ENCODE measurements around the gene CACNA1C.

The CACNA1C gene

GRCh38 chr12:2110127-2110526, 57.3 kb downstream of the CACNA1C start:
- H3K4me1 ChIP-seq (ENCODE audit: control insufficient read depth, insufficient read depth, low read length): peaks cover 7% of the 10 kb centered on the region
- 88 to 93% methylated on average over 5 of the region's 5 CpGs for WGBS, 2 experiments
- no peaks in the 10 kb centered on the region for H3K27me3 ChIP-seq (ENCODE audit: control insufficient read depth, insufficient read depth, low read length, poor library complexity, severe bottlenecking)
- H3K27ac ChIP-seq (ENCODE audit: insufficient read depth, low read depth, low read length, poor library complexity, severe bottlenecking): no peak overlapping the region
- H3K9me3 ChIP-seq (ENCODE audit: control insufficient read depth, low read length): no peaks in the 10 kb centered on the region
- no peaks in the 10 kb centered on the region for H3K36me3 ChIP-seq (ENCODE audit: control insufficient read depth, insufficient read depth, low read length)
- no peak overlapping the region for H3K4me3 ChIP-seq (ENCODE audit: insufficient read depth, low read depth, low read length)

- no peaks in the 10 kb centered on the region for H3K36me3 ChIP-seq (ENCODE audit: control insufficient read depth, insufficient read depth, low read length)
- 92% methylated on average over 16 of the region's 16 CpGs for WGBS, 2 experiments
- H3K9me3 ChIP-seq (ENCODE audit: control insufficient read depth, low read length): no peaks in the 10 kb centered on the region
- peaks cover 7% of the 10 kb centered on the region for H3K4me1 ChIP-seq (ENCODE audit: control insufficient read depth, insufficient read depth, low read length)
- no peak overlapping the region for H3K27ac ChIP-seq (ENCODE audit: insufficient read depth, low read depth, low read length, poor library complexity, severe bottlenecking)
- no peak overlapping the region for H3K4me3 ChIP-seq (ENCODE audit: insufficient read depth, low read depth, low read length)
- no peaks in the 10 kb centered on the region for H3K27me3 ChIP-seq (ENCODE audit: control insufficient read depth, insufficient read depth, low read length, poor library complexity, severe bottlenecking)
These were observed 58.2 kb downstream of the CACNA1C start for GRCh38 chr12:2110849-2111566.

DNA sequence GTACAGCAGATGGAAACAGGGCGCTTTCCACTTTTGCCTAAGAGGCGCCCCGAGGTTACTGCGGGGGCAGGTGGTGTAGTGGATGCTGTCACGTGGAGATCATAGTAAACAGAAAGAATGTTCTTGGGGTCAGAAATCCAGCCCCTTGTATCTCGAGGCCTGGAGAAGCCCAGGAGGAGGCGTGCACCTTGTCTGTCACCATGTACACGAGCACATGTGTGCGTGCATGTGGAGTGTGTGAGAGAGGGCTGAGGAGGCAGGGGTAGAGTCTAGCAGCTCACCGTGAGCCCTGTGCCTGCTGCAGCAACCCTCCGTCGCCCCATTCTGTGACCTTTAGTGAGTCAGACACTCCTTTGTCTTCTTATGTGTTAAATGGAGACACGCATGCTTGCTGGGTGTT, 59.0 kb downstream of the CACNA1C start:
- Histone ChIP-seq H3K36me3 (ENCODE audit: control insufficient read depth, insufficient read depth, low read length) (no peaks in the 10 kb centered on the region), H3K27ac (ENCODE audit: insufficient read depth, low read depth, low read length, poor library complexity, severe bottlenecking) (no peak overlapping the region), H3K27me3 (ENCODE audit: control insufficient read depth, insufficient read depth, low read length, poor library complexity, severe bottlenecking) (no peaks in the 10 kb centered on the region), H3K4me3 (ENCODE audit: insufficient read depth, low read depth, low read length) (no peak overlapping the region), H3K4me1 (ENCODE audit: control insufficient read depth, insufficient read depth, low read length) (peaks cover 7% of the 10 kb centered on the region), H3K9me3 (ENCODE audit: control insufficient read depth, low read length) (no peaks in the 10 kb centered on the region)
- WGBS, 2 experiments: 89 to 91% methylated on average over 13 of the region's 13 CpGs

DNA sequence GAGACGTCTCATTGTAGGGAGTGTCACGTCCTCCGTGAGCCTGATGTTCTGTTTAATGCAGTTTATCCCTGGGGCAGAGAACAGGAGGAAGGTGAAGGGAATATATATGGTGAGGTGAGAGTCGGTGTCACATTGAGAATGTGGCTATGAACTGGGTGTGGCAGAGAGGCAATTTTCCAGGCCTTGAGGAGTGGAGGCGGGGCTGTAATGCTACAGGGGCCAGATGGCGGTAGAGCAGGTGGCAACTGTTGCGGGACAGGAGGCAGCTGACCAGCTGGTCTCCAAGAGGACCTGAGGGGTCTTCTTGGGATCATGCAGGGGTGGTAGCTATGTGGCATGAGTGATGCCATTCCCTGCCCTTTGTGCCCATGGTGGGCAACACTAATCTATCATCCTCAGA, 59.6 kb downstream of the CACNA1C start:
- Histone ChIP-seq H3K9me3 (ENCODE audit: control insufficient read depth, low read length) (no peaks in the 10 kb centered on the region), H3K27ac (ENCODE audit: insufficient read depth, low read depth, low read length, poor library complexity, severe bottlenecking) (no peak overlapping the region), H3K4me3 (ENCODE audit: insufficient read depth, low read depth, low read length) (no peak overlapping the region), H3K27me3 (ENCODE audit: control insufficient read depth, insufficient read depth, low read length, poor library complexity, severe bottlenecking) (no peaks in the 10 kb centered on the region), H3K4me1 (ENCODE audit: control insufficient read depth, insufficient read depth, low read length) (peaks cover 7% of the 10 kb centered on the region), H3K36me3 (ENCODE audit: control insufficient read depth, insufficient read depth, low read length) (no peaks in the 10 kb centered on the region)
- 93 to 94% methylated on average over 7 of the region's 7 CpGs for WGBS, 2 experiments

- no peak overlapping the region for H3K27ac ChIP-seq (ENCODE audit: insufficient read depth, low read depth, low read length, poor library complexity, severe bottlenecking)
- H3K9me3 ChIP-seq (ENCODE audit: control insufficient read depth, low read length): no peaks in the 10 kb centered on the region
- no peaks in the 10 kb centered on the region for H3K36me3 ChIP-seq (ENCODE audit: control insufficient read depth, insufficient read depth, low read length)
- no peaks in the 10 kb centered on the region for H3K27me3 ChIP-seq (ENCODE audit: control insufficient read depth, insufficient read depth, low read length, poor library complexity, severe bottlenecking)
- WGBS, 2 experiments: 95 to 96% methylated on average over 14 of the region's 14 CpGs
- H3K4me3 ChIP-seq (ENCODE audit: insufficient read depth, low read depth, low read length): no peak overlapping the region
- H3K4me1 ChIP-seq (ENCODE audit: control insufficient read depth, insufficient read depth, low read length): peaks cover 7% of the 10 kb centered on the region
These were observed 60.5 kb downstream of the CACNA1C start for GRCh38 chr12:2113119-2113912.

DNA sequence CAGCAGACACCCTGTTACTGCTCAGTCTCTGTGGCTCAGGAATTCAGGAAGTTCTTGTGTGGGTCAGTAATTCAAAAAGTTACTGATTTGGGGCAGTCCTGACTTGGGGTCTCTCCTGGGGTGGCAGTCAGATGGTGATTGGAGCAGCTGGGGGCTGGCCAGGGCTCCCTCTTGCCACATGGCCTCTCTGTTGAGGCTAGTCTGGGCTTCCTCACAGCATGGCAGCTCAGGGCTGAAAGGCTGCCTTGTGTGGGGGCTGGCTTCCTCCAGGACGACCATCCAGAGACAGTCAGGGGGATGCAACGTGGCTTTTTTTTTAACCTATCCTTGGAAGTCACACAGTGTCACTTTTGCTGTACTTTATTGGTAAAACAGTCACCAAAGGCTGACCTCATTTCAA, 61.3 kb downstream of the CACNA1C start:
- Histone ChIP-seq H3K27ac (ENCODE audit: insufficient read depth, low read depth, low read length, poor library complexity, severe bottlenecking) (no peak overlapping the region), H3K4me1 (ENCODE audit: control insufficient read depth, insufficient read depth, low read length) (peaks cover 7% of the 10 kb centered on the region), H3K27me3 (ENCODE audit: control insufficient read depth, insufficient read depth, low read length, poor library complexity, severe bottlenecking) (no peaks in the 10 kb centered on the region), H3K36me3 (ENCODE audit: control insufficient read depth, insufficient read depth, low read length) (no peaks in the 10 kb centered on the region), H3K4me3 (ENCODE audit: insufficient read depth, low read depth, low read length) (no peak overlapping the region), H3K9me3 (ENCODE audit: control insufficient read depth, low read length) (no peaks in the 10 kb centered on the region)
- 46% methylated on average over 2 of the region's 2 CpGs for WGBS, 2 experiments

DNA sequence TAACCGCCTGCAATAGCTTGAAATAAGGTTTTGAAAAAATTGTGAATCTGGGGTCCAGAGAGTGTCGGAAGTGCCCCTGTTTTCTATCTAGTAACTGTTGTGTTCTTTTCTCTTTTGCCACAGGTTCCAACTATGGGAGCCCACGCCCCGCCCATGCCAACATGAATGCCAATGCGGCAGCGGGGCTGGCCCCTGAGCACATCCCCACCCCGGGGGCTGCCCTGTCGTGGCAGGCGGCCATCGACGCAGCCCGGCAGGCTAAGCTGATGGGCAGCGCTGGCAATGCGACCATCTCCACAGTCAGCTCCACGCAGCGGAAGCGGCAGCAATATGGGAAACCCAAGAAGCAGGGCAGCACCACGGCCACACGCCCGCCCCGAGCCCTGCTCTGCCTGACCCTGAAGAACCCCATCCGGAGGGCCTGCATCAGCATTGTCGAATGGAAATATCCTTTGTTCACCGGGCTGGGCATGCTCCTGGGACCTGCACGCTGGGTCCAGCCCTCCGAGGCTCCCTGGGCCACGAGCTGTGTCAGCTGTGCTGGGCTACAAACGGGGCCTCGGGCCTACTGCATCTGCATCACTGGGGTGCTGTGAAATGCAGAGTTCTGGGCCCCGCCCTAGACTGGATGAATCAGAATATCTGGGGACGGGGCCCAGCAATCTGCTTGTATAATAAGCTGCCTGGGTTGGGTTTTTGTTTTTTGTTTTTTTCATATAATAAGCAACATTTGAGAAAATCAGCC, 62.5 kb downstream of the CACNA1C start:
- H3K27ac ChIP-seq (ENCODE audit: insufficient read depth, low read depth, low read length, poor library complexity, severe bottlenecking): no peak overlapping the region
- H3K4me3 ChIP-seq (ENCODE audit: insufficient read depth, low read depth, low read length): no peak overlapping the region
- H3K36me3 ChIP-seq (ENCODE audit: control insufficient read depth, insufficient read depth, low read length): no peaks in the 10 kb centered on the region
- WGBS, 2 experiments: 95 to 96% methylated on average over 31 of the region's 31 CpGs
- no peaks in the 10 kb centered on the region for H3K9me3 ChIP-seq (ENCODE audit: control insufficient read depth, low read length)
- H3K4me1 ChIP-seq (ENCODE audit: control insufficient read depth, insufficient read depth, low read length): peaks cover 7% of the 10 kb centered on the region
- no peaks in the 10 kb centered on the region for H3K27me3 ChIP-seq (ENCODE audit: control insufficient read depth, insufficient read depth, low read length, poor library complexity, severe bottlenecking)

DNA sequence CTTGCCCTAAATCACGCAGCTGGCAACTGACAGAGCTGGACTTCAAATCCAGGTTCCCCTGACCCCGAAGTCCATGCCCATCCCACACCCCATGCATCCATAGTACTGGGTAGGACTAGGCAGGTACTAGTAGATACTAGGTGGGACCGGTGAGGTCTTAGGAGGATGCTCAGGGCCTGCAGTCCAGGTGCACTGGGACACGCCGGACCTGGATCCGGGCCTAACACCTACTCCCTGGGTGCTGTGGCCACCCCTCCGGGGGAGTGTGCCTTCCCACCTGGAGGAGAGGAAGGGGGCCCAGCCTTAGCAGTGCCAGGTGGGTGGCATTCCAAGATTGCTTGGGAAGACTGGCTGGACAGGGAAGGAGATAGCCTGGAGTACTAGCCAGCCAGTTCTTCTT, 64.8 kb downstream of the CACNA1C start:
- Histone ChIP-seq H3K9me3 (ENCODE audit: control insufficient read depth, low read length) (no peaks in the 10 kb centered on the region), H3K36me3 (ENCODE audit: control insufficient read depth, insufficient read depth, low read length) (no peaks in the 10 kb centered on the region), H3K27me3 (ENCODE audit: control insufficient read depth, insufficient read depth, low read length, poor library complexity, severe bottlenecking) (no peaks in the 10 kb centered on the region), H3K4me3 (ENCODE audit: insufficient read depth, low read depth, low read length) (no peak overlapping the region), H3K27ac (ENCODE audit: insufficient read depth, low read depth, low read length, poor library complexity, severe bottlenecking) (no peak overlapping the region), H3K4me1 (ENCODE audit: control insufficient read depth, insufficient read depth, low read length) (no peaks in the 10 kb centered on the region)
- 94 to 98% methylated on average over 7 of the region's 7 CpGs for WGBS, 2 experiments

GRCh38 chr12:2118061-2118460, 65.3 kb downstream of the CACNA1C start:
- H3K4me3 ChIP-seq (ENCODE audit: insufficient read depth, low read depth, low read length): no peak overlapping the region
- no peaks in the 10 kb centered on the region for H3K4me1 ChIP-seq (ENCODE audit: control insufficient read depth, insufficient read depth, low read length)
- 89 to 92% methylated on average over 5 of the region's 5 CpGs for WGBS, 2 experiments
- H3K27me3 ChIP-seq (ENCODE audit: control insufficient read depth, insufficient read depth, low read length, poor library complexity, severe bottlenecking): no peaks in the 10 kb centered on the region
- no peaks in the 10 kb centered on the region for H3K9me3 ChIP-seq (ENCODE audit: control insufficient read depth, low read length)
- H3K36me3 ChIP-seq (ENCODE audit: control insufficient read depth, insufficient read depth, low read length): no peaks in the 10 kb centered on the region
- H3K27ac ChIP-seq (ENCODE audit: insufficient read depth, low read depth, low read length, poor library complexity, severe bottlenecking): no peak overlapping the region
